GM12878 (cell line): Measurements from ENCODE around the gene IQCC. TPM values are rescaled to one million over a fixed set of nuclear protein-coding genes. Genes with fewer than 3 reads are reported as not detected.
A peak's percentile ranks its signal among the peaks of the same experiment; 100 is the strongest.

Experiments
- BACH1 ChIP-seq: fragments of 450-650 bp; IDR thresholded peaks from 2 replicates; pipeline ENCODE4 v1.6.1; 2017; ENCODE audit warnings: mild to moderate bottlenecking, borderline replicate concordance
- BMI1 ChIP-seq: fragments of 450-650 bp; IDR thresholded peaks from 2 replicates; pipeline ENCODE4 v1.6.1; 2016; ENCODE audit warnings: mild to moderate bottlenecking, moderate library complexity, borderline replicate concordance
- CBX3 ChIP-seq: fragments of 200-600 bp; sonication (generic); IDR thresholded peaks from 2 replicates; pipeline ENCODE4 v1.6.1; 2016; ENCODE audit warnings: low read depth, borderline replicate concordance
- CHD2 ChIP-seq: IDR thresholded peaks from 2 replicates; pipeline ENCODE4 v1.6.1; 2011; ENCODE audit warnings: low read depth, low read length, improper control_type of control experiment, borderline replicate concordance
- CREM ChIP-seq: IDR thresholded peaks from 2 replicates; pipeline ENCODE4 v1.6.1; 2014; ENCODE audit warnings: antibody characterized with exemption, low read depth
- CTCF ChIP-seq, 3 experiments: IDR thresholded peaks in 2 of 3; conservative IDR thresholded peaks in 1 of 3; 2 replicates each; pipeline ENCODE4 v1.5.1; 2011; ENCODE audit warnings: low read depth in 3 of 3, low read length in 3 of 3, mild to moderate bottlenecking in 3 of 3, control low read depth in 2 of 3, moderate library complexity in 2 of 3, inconsistent platforms in 1 of 3, mixed read lengths in 1 of 3; ENCODE audit not compliant: control insufficient read depth in 2 of 3, insufficient read depth in 1 of 3; ENCODE audit errors: extremely low read depth in 1 of 3
- EED ChIP-seq: sonication (generic); IDR thresholded peaks from 2 replicates; pipeline ENCODE4 v1.6.1; 2016; ENCODE audit warnings: antibody characterized with exemption, low read depth
- EGR1 ChIP-seq, 2 experiments: IDR thresholded peaks; 1 replicate in 1 of 2; 2 replicates in 1 of 2; pipeline ENCODE4 v1.6.1; 2011 to 2012; ENCODE audit warnings: low read depth in 2 of 2, low read length in 2 of 2, borderline replicate concordance in 1 of 2, mild to moderate bottlenecking in 1 of 2, moderate library complexity in 1 of 2
- ETV6 ChIP-seq, 2 experiments: fragments of 450-650 bp in 1 of 2; IDR thresholded peaks in 1 of 2; conservative IDR thresholded peaks in 1 of 2; 2 replicates each; pipeline ENCODE4 v1.6.1; 2014; ENCODE audit warnings: antibody characterized with exemption in 1 of 2, borderline replicate concordance in 1 of 2, low read depth in 1 of 2, mild to moderate bottlenecking in 1 of 2, moderate library complexity in 1 of 2
- MAX ChIP-seq: IDR thresholded peaks from 2 replicates; pipeline ENCODE4 v1.6.1; 2012; ENCODE audit warnings: low read depth, low read length, improper control_type of control experiment
- MYB ChIP-seq: fragments of 150-350 bp; IDR thresholded peaks from 2 replicates; pipeline ENCODE4 v1.6.1; 2014; ENCODE audit warnings: mild to moderate bottlenecking, low read depth, low read length, borderline replicate concordance
- MYC ChIP-seq: IDR thresholded peaks from 2 replicates; pipeline ENCODE4 v1.6.1; 2011; ENCODE audit warnings: mild to moderate bottlenecking, low read length, moderate library complexity, inconsistent platforms; ENCODE audit not compliant: insufficient read depth, insufficient replicate concordance, insufficient read length, severe bottlenecking
- POLR2A ChIP-seq: IDR thresholded peaks from 2 replicates; pipeline ENCODE4 v1.6.1; 2011; ENCODE audit warnings: low read depth, mild to moderate bottlenecking, low read length
- POU2F2 ChIP-seq: IDR thresholded peaks from 3 replicates; pipeline ENCODE4 v1.6.1; 2011; ENCODE audit warnings: low read depth, mild to moderate bottlenecking, low read length, borderline replicate concordance
- SIX5 ChIP-seq: IDR thresholded peaks from 2 replicates; pipeline ENCODE4 v1.6.1; 2011; ENCODE audit warnings: mild to moderate bottlenecking, low read depth, low read length, moderate library complexity; ENCODE audit not compliant: severe bottlenecking
- SMAD5 ChIP-seq: IDR thresholded peaks from 2 replicates; pipeline ENCODE4 v1.6.1; 2016; ENCODE audit warnings: antibody characterized with exemption, low read depth
- STAT1 ChIP-seq: fragments of 450-650 bp; conservative IDR thresholded peaks from 2 replicates; pipeline ENCODE4 v1.6.1; 2014; ENCODE audit warnings: antibody characterized with exemption, mild to moderate bottlenecking
- USF2 ChIP-seq: IDR thresholded peaks from 2 replicates; pipeline ENCODE4 v1.6.1; 2011; ENCODE audit warnings: low read depth, low read length, improper control_type of control experiment, borderline replicate concordance
- YY1 ChIP-seq: IDR thresholded peaks from 2 replicates; pipeline ENCODE4 v1.6.1; 2011; ENCODE audit warnings: low read depth, mild to moderate bottlenecking, low read length
- ZBED1 ChIP-seq: IDR thresholded peaks from 2 replicates; pipeline ENCODE4 v1.6.1; 2016; ENCODE audit warnings: borderline replicate concordance
- ZNF384 ChIP-seq: IDR thresholded peaks from 2 replicates; pipeline ENCODE4 v1.6.1; 2012; ENCODE audit warnings: low read depth, mild to moderate bottlenecking, low read length, improper control_type of control experiment, borderline replicate concordance
- ZNF622 ChIP-seq: fragments of 450-650 bp; IDR thresholded peaks from 2 replicates; pipeline ENCODE4 v1.6.1; 2017; ENCODE audit warnings: mild to moderate bottlenecking, inconsistent platforms
- polyA plus RNA-seq, 11 experiments: library from polyadenylated mRNA; depleted of rRNA in 4 of 11; unstranded in 6 of 11; stranded (reverse) in 5 of 11; fragments of >200 nt; fragmentation: Nextera tagmentation in 4 of 11; fragmentation: Illumina TruSeq in 1 of 11; extraction: Ambion mirVana in 4 of 11; extraction: Trizol in 1 of 11; gene quantifications; 1 replicate in 1 of 11; 2 replicates in 10 of 11; pipeline versions ENCODE4 v1.2.1 to v1.2.3, GENCODE V29; 2011 to 2016; ENCODE audit warnings: inconsistent platforms in 2 of 11, missing spikeins in 2 of 11, low read depth in 1 of 11
- total RNA-seq, 4 experiments: library from RNA; depleted of rRNA in 3 of 4; stranded (reverse); fragments of >200 nt in 3 of 4; fragmentation: Illumina TruSeq in 1 of 4; extraction: Trizol in 1 of 4; gene quantifications; 2 replicates each; pipeline versions ENCODE4 v1.2.1 to v1.2.3, GENCODE V29; 2013 to 2021
- TF ChIP-seq, protein P1 (sequence below): fragments of 450-650 bp; formaldehyde crosslinking; IDR thresholded peaks from 2 replicates; pipeline ENCODE4 v1.4.0; 2020; ENCODE audit warnings: mild to moderate bottlenecking, moderate library complexity

Gene IQCC
- total and polyA plus RNA-seq, 10 of the 15 experiments (the other 5 are each of a cell fraction or from before 2014, with no cell fraction given): 2.1 to 6.8 (median 4.9) TPM

DNA sequence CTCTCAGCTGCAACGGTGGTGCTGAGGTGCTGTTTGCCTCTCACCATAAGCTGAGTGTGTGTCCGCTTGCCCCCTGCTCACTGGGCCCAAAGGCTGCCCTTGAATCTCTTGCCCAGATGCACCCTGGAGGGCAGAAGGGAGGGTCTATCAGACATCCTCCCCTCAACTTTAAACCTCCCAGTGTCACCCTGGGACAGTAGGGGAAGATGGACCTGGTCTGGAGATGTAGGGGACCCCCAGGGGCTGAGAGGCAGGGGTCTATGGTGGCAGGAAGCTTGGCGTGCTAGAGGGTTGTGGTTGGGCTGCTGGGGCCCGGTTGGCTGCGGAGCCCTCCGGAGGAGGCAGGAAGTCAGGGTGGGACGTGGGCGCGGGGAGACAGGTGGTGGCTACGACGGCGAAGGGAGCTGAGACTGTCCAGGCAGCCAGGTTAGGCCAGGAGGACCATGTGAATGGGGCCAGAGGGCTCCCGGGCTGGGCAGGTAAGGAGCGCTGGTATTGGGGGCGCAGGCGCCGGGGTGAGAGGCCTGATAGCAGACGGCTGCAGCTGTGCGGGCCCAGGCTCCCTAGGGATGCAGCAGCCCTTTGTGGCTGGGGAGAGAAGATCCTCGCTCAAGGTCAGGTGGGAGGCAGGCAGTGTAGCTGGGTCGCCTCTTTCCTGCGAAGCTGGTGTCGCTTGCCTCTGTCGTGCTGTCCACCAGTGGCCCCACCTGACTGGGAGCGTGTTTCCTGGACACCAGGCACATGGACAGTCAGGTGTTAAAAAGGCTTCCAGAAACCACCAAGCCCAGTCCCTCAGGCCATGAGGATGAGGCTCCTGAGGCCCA, 45.6 kb downstream of the IQCC start, which contains the start of gene LCK (continued):
- peak in 1 of 2 experiments; percentile 34; a peak in 2 of 4 replicates for TF ChIP-seq ETV6 (conservative IDR thresholded peaks at IDR 0.05 in 1 of 2, IDR thresholded peaks at IDR 0.05 in 1 of 2; ENCODE audit: borderline replicate concordance in 1 of 2, low read depth in 1 of 2)
- TF ChIP-seq EGR1 (IDR thresholded peaks at IDR 0.05; ENCODE audit: borderline replicate concordance in 1 of 2, low read depth in 2 of 2, low read length in 2 of 2): peak in 1 of 2 experiments; percentile 80; a peak in 2 of 3 replicates
- TF ChIP-seq CBX3: no peak
- peak; percentile 55; the same call in 1 of the 2 replicates for TF ChIP-seq BACH1
- TF ChIP-seq MYC: peak; percentile 32
- no peak for TF ChIP-seq STAT1
- peak; percentile 67; the same call in 1 of the 3 replicates for TF ChIP-seq POU2F2
- TF ChIP-seq, protein P1, sequence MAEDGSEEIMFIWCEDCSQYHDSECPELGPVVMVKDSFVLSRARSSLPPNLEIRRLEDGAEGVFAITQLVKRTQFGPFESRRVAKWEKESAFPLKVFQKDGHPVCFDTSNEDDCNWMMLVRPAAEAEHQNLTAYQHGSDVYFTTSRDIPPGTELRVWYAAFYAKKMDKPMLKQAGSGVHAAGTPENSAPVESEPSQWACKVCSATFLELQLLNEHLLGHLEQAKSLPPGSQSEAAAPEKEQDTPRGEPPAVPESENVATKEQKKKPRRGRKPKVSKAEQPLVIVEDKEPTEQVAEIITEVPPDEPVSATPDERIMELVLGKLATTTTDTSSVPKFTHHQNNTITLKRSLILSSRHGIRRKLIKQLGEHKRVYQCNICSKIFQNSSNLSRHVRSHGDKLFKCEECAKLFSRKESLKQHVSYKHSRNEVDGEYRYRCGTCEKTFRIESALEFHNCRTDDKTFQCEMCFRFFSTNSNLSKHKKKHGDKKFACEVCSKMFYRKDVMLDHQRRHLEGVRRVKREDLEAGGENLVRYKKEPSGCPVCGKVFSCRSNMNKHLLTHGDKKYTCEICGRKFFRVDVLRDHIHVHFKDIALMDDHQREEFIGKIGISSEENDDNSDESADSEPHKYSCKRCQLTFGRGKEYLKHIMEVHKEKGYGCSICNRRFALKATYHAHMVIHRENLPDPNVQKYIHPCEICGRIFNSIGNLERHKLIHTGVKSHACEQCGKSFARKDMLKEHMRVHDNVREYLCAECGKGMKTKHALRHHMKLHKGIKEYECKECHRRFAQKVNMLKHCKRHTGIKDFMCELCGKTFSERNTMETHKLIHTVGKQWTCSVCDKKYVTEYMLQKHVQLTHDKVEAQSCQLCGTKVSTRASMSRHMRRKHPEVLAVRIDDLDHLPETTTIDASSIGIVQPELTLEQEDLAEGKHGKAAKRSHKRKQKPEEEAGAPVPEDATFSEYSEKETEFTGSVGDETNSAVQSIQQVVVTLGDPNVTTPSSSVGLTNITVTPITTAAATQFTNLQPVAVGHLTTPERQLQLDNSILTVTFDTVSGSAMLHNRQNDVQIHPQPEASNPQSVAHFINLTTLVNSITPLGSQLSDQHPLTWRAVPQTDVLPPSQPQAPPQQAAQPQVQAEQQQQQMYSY (CRISPR knock-in tag): peak; percentile 44; the same call in 1 of the 2 replicates
- TF ChIP-seq YY1: no peak
- peak; percentile 73 for TF ChIP-seq EED
- TF ChIP-seq BMI1: no peak
- TF ChIP-seq POLR2A: peak; percentile 94
- no peak for TF ChIP-seq ZNF384
- TF ChIP-seq ZNF622: no peak
- peak; percentile 36; the same call in 1 of the 2 replicates for TF ChIP-seq MAX
- TF ChIP-seq ZBED1: peak; percentile 33; the same call in 1 of the 2 replicates
- no peak for TF ChIP-seq USF2
- peak; percentile 25; the same call in 1 of the 2 replicates for TF ChIP-seq CREM
- no peak for TF ChIP-seq MYB
- TF ChIP-seq CTCF (IDR thresholded peaks at IDR 0.05 in 2 of 3, conservative IDR thresholded peaks at IDR 0.05 in 1 of 3; ENCODE audit: control insufficient read depth in 2 of 3, extremely low read depth in 1 of 3, insufficient read depth in 1 of 3, low read depth in 3 of 3, low read length in 3 of 3): no peak
- no peak for TF ChIP-seq SIX5
- TF ChIP-seq SMAD5: peak; percentile 84
- TF ChIP-seq CHD2: 0 out of 2 replicates have a peak, but pooled peaks have one; percentile 11
